Measurements from ENCODE around the gene CNN3.

The CNN3 gene

DNA sequence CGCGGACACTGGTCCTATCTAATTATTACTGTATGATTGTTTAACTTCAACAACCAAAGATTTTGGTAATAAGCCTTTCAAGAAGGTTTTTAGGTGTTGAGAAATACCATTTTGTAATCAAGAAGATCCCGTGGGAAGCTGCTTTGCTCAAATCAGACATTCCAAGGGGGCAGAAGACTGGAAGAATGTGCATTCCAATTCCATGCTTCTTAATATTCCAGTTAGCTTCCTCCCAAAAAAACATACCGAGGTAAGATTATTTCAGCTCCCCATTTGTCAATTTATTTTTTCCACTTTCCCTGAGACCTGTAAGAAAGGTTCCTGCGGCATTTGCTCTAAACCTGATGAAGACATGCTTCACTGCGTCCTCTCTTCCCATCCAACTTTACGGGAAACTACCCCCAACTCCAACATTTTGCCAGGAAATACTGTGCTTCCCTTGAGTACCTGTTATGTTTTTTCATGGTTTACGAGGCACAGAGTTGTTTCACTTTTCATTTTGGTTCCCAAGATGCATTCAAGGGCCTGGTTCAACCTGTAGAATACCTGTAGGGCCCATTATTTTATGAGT lies 4.1 kb downstream of the CNN3 start:
- DNase-seq (ENCODE audit: low read depth in 2 of 2): no peak

DNA sequence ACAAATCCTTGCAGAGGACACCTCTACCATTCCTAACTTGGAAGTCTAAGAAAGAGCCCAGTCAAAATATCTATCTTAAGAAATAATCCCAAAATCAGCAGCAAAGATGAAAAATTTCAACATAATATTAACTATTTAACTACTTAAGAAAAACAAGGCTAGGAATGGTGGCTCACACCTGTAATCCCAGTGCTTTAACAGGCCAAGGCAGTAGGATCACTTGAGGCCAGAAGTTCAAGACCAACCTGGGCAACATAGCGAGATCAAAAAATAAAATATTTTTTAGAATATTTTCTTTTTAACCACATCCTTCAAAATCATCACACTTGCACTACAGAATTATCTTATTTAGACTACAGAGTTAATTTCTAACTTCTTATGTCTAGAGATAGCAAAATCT lies 4.9 kb downstream of the CNN3 start:
- DNase-seq (ENCODE audit: low read depth in 2 of 2): no peak

DNA sequence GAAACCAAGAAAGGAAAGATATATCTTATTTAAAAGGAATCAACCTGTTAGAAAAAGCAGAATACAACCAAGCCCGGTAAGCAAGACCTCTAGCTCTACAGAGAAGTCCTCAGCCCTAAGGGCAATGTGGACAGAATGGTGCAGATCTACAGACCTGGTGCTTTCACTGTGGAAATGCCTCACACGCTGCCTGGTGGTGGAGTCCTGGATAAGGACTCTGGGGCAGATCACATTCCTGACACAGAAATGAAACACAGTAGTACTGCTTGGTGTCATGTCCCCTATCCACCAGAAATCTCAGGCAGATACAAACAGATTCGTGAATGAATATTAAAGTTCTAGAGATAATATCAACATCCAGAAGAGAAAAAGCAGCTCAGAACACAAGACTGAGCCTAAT lies 6.8 kb downstream of the CNN3 start:
- no peak for DNase-seq (ENCODE audit: low read depth in 2 of 2)

DNA sequence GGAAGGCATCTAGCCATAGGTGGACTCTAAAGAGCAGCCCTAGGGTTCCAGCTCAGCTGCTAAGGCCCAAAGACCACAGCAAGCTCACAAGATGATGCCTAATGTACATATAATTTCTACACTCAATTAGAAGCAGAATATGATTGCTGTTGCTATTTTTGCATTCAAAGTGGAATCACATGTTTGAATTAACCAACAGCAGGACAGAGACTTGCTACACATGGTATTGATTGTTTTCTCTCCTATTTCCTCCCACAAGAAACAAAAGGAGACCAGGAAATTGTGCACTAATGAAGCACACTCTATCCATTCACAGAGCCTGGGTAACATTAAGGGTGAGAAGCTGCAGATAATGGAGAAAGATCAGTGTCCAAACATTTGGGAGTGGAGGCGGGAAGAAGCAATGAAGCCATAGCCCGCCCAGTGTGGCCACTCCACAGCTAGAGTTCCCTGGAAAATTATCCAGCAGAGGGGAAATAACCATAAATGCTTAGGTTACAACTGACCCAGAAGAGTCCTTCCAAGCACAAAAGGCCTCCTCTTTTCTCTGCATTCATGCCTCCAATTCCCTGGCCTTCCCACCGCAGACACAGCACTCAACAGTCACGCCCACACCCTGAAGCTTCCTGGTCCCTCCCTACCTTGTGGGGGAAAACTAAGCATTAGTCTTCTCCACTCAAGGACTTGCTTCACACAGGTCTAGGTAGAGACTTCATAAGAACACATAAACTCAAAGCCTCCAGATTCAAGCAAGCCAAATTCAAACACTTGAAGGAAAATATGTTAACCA lies 7.5 kb downstream of the CNN3 start:
- DNase-seq (ENCODE audit: low read depth in 2 of 2): no peak

DNA sequence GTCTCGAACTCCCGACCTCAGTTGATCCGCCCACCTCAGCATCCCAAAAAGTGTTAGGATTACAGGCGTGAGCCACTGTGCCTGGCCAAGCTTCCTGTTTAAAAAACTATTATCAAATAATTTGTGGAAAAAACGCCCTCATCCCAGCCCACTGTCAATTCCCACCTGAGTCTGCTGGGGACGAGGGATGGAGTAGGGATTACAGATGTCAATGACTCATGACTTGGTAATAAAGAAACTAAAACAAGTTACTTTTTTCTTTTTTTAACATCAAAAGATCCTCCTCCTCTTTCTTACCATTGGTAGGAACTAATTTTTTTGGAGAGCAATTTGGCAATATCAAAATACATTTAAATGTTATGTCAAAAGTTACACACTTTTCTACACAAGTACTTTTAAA lies 9.7 kb downstream of the CNN3 start:
- no peak for DNase-seq (ENCODE audit: low read depth in 2 of 2)

DNA sequence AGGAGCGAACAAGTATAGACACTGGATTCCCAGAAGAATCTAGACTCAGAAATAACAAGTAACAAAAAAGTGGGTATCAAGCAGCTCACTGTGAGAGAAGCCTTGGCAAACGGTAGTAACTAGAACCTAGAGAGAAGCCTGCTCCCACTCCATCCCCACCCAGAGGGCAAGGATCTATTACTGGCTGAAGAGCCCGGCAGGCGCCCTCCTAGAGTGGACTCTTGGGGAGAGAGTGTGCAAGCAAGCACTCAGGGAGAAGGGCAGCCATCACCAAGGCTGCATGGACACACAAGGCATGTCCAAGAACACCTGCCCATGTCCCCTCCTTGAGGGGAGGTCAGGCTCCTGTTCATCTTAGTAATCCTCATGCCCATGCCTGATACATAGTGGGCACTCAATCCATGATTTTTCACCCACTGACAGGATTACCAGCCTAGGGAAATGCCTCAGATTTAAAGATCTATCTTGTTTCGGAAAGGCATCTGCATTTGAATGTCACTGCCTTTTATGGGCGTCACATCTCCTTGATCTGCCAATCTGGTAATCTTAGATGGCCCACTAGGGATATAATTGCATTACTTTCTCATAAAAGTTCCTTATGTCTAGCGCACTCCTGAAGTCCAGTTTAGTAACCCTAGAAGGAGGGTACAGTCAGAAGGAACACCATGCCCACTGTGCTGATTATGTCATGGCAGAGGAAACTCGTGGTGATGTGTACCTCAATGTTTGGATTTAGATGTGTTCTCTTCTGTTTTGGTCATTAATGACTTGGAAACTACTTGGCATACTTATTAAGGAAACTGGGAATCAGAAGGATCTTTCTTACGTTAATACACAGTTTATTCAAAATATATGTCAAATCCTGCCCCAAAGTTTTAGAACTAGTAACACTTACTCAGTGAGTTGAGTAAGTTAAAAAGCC lies 14.4 kb downstream of the CNN3 start:
- DNase-seq (ENCODE audit: low read depth in 2 of 2): no peak

DNA sequence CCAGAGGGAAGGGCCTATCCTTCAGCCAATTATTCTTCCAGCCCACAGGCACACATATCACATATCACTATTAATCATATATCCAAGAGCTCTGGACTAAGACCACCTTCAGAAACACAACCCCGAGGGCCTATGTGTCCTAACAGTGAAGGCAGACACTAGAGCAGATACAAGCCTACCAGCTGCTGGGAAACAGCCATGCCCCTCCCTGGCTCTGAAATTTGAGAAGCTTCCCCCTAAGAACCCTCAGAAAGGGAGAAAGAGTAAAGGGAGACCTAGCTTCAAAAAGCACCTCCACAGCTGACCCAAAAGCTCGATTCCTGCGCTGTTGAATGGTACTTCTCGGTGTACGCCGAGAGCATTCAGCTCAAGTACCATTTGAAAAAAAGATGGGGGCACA lies 17.4 kb downstream of the CNN3 start:
- no peak for DNase-seq (ENCODE audit: low read depth in 2 of 2)

DNA sequence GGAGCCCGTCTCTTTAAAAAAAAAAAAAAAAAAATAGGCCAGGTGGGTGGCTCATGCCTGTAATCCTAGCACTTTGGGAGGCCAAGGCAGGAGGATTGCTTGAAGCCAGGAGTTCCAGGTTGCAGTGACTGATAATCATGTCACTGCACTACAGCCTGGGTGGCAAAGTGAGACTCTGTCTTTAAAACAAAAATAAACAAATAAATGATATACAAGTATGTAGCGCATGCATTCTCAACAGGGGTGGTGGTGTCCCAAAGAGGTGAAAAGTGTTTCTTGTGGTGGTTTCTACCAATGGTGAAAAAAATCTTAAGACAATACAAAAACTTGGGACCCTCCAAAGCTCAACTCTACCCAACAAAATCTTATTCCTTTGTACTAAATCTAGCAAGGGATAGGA lies 17.9 kb downstream of the CNN3 start:
- no peak for DNase-seq (ENCODE audit: low read depth in 2 of 2)

DNA sequence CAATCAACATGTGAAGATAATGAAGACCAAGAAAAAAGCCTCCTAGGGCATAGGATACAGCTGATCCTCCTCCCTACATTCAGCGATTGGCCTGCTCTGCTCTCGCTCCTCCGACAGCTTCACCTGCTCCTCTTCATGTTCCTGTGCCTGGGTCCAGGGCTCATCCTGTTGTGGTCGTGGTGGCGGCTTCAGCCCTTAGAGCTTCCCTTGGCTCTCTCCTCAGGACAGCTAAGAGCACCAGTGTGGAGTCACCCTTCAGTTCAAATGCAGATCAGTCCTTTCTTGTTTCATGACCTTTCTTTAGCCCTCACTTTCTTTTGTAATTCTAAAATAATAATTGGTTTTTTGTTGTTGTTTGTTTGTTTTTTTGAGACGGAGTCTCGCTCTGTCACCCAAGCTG lies 18.7 kb downstream of the CNN3 start:
- DNase-seq (ENCODE audit: low read depth in 2 of 2): no peak

DNA sequence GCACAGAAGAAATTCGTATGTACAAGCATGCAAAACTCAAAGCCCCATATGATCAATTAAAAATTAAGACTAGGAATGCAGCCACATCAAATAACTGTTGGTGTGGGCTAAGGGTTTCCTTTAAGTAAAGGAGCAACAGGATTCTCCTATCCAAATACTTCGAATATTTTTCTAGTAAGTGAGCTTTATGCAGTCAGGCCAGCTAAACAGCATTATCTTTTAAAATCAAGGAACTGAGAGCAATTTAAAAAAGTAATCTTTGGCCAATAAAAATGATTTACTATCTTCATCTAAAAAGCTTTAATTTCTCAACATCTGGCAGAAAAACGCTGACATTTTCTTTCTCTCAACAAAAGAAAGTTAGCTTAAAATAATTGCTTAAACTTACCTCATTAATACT lies 19.8 kb downstream of the CNN3 start:
- DNase-seq (ENCODE audit: low read depth in 2 of 2): no peak

DNA sequence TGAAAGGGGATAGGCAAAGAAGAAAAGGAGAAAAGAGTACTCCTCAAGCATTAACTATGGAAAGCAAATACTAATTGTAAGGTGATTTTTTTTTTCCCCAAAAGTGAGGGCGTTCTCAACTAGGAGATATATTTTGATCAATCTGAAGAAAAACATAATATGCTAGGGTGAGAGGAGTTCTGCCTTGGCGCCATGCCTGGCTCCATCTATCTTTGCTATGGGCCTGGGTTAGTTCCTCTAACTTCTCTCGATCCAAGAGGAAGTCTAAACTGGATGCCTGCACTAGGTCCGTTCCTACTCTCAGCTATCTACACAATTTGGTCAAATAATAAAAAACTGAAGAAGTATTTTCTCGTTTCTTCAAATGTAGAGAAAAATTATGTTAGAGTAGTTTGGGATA lies 20.5 kb downstream of the CNN3 start:
- no peak for DNase-seq (ENCODE audit: low read depth in 2 of 2)

DNA sequence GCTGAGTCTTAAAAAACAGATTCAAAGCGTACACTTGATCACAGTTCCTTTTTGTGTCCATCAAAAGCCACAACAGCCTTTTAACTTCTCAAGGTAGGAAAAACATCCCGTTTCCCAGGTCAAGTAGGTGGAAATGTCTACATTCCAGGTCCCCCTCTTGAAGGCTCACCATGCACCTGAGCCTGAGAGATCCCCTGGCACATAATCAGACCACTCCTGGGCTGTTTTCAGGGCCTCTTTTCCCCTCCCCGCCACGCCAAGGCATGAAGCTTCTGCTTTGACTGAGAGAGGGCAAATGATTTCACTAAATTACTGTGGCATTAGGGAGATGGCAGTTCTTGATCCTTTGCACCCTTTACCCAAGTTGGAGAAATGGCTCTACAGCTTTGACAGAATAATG lies 21.7 kb downstream of the CNN3 start:
- no peak for DNase-seq (ENCODE audit: low read depth in 2 of 2)

DNA sequence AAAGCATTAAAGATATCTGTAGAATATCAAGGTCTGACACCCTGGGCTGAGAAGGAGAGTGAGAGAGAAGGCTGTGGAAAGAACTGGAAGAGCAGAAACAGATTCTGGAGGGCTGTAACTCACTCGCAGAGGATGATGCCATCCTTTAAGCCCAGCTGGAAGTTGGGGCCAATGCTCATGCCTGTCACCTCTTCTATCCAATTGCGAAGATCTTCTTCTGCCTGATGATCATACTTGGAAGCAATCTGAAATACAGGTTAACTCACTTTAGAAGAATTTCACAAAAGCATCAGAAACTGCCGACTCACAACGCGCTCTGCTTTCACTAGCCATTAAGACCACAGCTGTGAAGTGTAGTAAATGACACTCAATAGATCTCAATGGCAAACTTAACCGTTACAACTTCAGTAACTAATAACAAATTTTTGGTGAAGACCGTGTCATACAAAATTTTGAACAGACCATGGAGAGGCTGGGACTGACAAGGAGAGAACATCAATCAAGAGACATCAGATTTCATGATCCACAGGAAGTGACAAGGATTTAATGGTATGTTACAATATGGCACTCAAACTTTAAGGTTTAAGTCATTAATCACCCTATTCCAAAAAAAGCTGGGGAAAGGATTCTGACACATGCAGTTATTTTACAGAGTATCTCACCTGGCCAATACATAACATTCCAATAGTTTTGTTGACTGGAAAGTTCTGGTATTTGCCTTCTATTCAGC lies 23.5 kb downstream of the CNN3 start:
- no peak for DNase-seq (ENCODE audit: low read depth in 2 of 2)

DNA sequence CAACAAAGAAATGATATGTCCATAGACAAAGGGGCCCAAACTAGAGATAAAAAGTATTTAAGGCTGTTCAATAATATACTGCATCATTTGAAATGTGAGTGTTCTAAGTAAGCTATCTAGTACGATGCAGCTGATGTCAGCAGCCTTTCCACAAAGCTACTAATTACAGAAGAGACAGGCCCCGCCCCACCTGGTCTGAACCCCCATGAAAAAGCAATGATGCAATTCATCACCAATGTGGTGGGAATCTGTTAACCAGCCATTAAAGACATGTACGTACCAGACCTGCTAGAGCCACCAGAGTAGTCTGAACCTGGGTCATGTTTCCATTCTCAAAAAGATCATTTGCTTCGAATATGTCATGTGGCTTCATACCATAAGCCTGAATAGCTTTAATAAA lies 25.1 kb downstream of the CNN3 start:
- no peak for DNase-seq (ENCODE audit: low read depth in 2 of 2)

DNA sequence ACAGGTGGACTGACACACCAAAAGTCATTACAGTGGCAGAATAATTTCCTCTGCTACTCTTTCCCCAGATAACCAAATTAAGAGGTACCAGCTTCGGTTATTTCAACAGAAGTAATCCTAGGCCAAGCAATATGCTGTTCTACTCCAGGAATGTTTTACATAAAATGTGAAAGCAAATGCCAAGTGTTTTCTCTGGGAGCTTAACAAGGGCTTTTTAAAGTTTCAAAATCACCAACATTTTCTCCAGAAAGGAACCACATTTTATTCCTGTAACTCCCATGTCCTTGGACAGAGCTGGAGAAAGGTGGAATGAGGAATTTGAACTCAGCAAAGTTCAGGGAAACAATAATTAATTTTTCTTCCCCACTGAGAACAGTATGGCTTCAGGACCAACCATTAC lies 27.2 kb downstream of the CNN3 start:
- no peak for DNase-seq (ENCODE audit: low read depth in 2 of 2)

DNA sequence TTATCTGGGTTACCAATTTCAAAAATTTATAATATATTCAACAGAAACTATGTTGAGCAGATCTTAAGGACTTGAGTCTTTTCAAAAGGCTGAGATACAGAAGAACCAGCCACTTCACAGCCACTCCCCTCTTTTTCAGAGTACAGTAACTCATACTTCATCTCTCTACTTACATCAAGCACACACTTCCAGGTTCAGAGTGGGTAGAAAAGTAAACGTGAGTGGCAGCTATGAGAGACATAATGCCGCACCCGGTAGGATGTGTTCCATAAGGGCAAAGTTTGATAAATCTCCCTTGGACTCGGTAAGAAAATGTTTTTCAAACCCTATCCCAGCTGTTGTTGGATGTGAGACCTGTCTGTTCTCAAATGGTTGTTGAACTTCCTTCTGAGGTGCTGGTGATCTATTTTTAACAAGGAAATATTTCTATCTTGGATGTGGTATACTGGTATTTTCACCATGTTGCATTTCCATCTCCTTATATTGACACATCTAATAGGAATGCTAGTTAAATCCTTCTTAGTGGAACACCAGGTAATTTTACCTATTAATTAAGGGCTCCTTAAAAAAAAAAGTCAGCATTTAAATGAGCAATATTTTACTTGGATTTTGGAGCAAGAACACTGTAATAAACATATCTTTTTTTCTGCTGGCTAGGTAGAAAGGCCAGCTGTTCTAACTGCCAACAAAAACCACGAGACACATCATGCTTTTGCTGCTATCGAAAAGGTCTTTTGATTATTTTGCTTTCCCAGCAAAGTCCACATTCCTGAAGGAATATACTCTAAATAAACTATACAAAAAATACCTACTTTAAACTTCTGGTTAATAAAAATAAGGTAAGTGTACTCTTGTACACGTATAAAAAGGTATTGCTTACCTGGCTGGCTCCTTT lies 28.2 kb downstream of the CNN3 start:
- DNase-seq (ENCODE audit: low read depth in 2 of 2): no peak

DNA sequence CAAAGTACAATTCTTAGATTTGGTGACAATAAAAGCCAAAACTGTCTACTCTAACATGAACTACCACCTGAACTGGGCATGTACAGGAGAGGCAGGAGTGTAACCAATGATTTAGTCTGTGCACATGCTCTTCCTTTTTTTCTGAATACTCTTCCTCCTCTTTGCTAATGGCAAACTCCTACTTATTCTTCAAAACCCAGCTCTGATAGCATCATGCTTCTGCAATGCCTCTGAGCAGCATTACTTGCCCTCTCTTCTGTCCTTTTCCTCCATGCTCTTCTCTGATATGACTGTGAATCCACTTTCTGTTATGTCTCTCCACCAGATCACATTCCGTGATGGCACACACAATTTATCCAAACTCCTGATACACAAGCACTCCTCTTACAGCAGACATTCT lies 31.4 kb downstream of the CNN3 start:
- no peak for DNase-seq (ENCODE audit: low read depth in 2 of 2)

DNA sequence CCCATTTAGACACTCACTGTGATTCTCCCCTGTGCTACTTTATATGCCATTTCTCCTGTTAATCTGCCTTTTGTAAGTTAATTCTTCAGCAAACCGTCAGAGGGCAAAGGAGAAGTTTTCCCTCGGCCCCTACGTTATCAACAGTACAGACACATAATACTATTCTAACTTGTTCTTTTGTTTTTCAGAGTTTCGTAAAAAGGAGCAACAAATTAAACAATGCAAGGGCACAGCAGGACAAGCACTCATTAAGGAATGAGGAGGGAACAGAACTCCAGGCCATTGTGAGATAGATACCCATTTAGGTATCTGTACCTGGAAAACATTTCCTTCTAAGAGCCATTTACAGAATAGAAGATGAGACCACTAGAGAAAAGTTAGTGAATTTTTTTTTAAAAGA lies 32.3 kb downstream of the CNN3 start:
- DNase-seq (ENCODE audit: low read depth in 2 of 2): no peak

DNA sequence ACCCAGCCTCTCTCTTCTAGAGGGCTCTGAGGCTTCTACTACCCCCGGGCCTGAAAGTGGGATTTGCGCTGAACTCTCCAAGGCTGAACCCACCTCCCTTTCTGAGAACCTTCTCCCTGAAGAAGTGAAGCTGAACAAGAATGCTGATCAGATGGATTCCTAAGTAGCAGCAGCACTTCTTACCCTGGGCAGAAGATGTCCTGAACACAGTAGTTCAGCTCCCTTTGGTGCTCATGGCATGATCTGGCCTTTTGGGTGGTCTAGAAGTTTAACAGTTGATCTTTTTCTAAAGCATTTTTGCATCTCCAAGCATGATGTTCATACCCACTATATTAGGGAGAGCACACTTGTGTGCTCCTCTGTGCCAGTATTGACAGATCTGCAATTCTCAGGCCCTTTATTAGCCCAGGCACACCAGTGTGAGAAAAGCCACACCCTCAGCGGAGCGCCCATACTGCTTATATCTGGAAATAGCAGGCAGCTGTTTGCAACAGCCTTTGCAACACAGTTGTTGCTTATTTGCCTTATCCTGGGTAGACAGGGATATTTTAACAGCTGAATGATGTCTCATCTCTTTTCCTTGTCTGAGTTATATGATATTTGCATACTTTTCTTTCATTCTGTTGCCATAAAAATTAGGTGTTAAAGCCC lies 34.2 kb downstream of the CNN3 start:
- DNase-seq (ENCODE audit: low read depth in 2 of 2): no peak

DNA sequence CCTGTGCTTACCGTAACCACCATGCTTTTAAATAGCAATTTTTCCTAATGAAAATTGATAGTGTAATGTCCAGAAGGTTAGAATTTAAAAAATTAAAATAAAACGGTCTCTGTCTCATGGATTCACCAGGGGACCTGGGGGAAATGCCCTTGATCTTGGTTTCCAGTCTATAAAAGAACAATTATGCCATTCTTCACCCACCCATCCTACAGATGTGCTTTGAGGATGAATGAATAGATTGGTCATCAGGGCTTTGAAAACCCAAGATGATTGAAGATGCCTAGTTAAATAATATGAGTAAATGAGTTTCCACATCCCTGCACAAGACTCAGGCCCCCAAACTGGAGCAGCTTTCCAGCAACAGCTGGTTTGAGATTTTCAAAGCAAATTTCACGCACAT lies 38.7 kb downstream of the CNN3 start:
- no peak for DNase-seq (ENCODE audit: low read depth in 2 of 2)
